BJ (cell line): ENCODE data around the gene NRROS. TPM values are rescaled to one million over a fixed set of nuclear protein-coding genes. Genes with fewer than 3 reads are reported as not detected.

ENCODE experiments used
- CTCF ChIA-PET: fragments of 350-600 bp; formaldehyde crosslinking; extraction: SDS; loops from one replicate; lab custom pipeline; 2021; ENCODE audit warnings: antibody characterized with exemption, inconsistent platforms; lab: Yijun Ruan, JAX
- POLR2A ChIA-PET: fragments of 300-600 bp; sonication (Branson Sonifier 250); formaldehyde crosslinking; extraction: SDS; loops from one replicate; lab custom pipeline; 2021; ENCODE audit warnings: antibody characterized with exemption; lab: Charles Lee
- DNase-seq: peaks from one replicate; pipeline ENCODE4 v3.0.0-alpha.2; 2011; ENCODE audit warnings: low read depth
- H3K27me3 ChIP-seq: 2 replicates; pipeline ENCODE4 v1.6.0; 2011; ENCODE audit warnings: low read length; ENCODE audit not compliant: control insufficient read depth, insufficient read depth
- H3K36me3 ChIP-seq: 2 replicates; pipeline ENCODE4 v1.5.1; 2011; ENCODE audit warnings: low read length; ENCODE audit not compliant: control insufficient read depth, insufficient read depth
- H3K4me3 ChIP-seq: 2 replicates; pipeline ENCODE4 v1.5.1; 2011; ENCODE audit warnings: low read depth, mild to moderate bottlenecking, control low read depth, low read length
- polyA plus RNA-seq: library from polyadenylated mRNA; depleted of rRNA; stranded (reverse); fragments of >200 nt; gene quantifications from 2 replicates; pipeline ENCODE4 v1.2.3, GENCODE V29; 2011
- TF ChIP-seq, protein P1 (sequence below): IDR thresholded peaks from 2 replicates; pipeline ENCODE4 v1.5.1; 2011; ENCODE audit warnings: low read depth, mild to moderate bottlenecking, control low read depth, inconsistent platforms, low read length, moderate library complexity; ENCODE audit not compliant: insufficient read depth

The NRROS gene
- polyA plus RNA-seq, 1 experiment: 0.07 TPM

- Histone ChIP-seq H3K27me3 (peaks cover 3% of the 10 kb centered on the region; the same call in 1 of the 2 replicates), H3K36me3 (no peaks in the 10 kb centered on the region), H3K4me3 (no peak overlapping the region)
- TF ChIP-seq, protein P1, sequence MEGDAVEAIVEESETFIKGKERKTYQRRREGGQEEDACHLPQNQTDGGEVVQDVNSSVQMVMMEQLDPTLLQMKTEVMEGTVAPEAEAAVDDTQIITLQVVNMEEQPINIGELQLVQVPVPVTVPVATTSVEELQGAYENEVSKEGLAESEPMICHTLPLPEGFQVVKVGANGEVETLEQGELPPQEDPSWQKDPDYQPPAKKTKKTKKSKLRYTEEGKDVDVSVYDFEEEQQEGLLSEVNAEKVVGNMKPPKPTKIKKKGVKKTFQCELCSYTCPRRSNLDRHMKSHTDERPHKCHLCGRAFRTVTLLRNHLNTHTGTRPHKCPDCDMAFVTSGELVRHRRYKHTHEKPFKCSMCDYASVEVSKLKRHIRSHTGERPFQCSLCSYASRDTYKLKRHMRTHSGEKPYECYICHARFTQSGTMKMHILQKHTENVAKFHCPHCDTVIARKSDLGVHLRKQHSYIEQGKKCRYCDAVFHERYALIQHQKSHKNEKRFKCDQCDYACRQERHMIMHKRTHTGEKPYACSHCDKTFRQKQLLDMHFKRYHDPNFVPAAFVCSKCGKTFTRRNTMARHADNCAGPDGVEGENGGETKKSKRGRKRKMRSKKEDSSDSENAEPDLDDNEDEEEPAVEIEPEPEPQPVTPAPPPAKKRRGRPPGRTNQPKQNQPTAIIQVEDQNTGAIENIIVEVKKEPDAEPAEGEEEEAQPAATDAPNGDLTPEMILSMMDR: no peak
- ChIA-PET CTCF (interaction anchor here (1.2 to 5.4 kb wide), 4 partner anchors 8 to 69 kb away, joined by 3 to 35 read pairs (median 16); no protein-coding TSS in a partner anchor), POLR2A (no interaction called here)
- no peak for DNase-seq
Observed at GRCh38 chr3:196677931-196678330, 38.4 kb downstream of the NRROS start.

- DNase-seq: no peak
- TF ChIP-seq, protein P1: peak; percentile 80
- no peaks in the 10 kb centered on the region for H3K36me3 ChIP-seq
- ChIA-PET CTCF (interaction anchor here (0.6 to 11.2 kb wide), 17 partner anchors 9 to 431 kb away, joined by 3 to 203 read pairs (median 4); partner anchors contain the start of gene NRROS), POLR2A (no interaction called here)
- 0 out of 2 replicates have a peak, but pooled peaks cover 3% of the 10 kb centered on the region for H3K27me3 ChIP-seq
- no peak overlapping the region for H3K4me3 ChIP-seq
Observed at GRCh38 chr3:196684548-196685407, 45.3 kb downstream of the NRROS start.

GRCh38 chr3:196686436-196686835, 46.9 kb downstream of the NRROS start:
- TF ChIP-seq, protein P1: no peak
- POLR2A ChIA-PET: no interaction called here
- no peak overlapping the region for H3K4me3 ChIP-seq
- H3K36me3 ChIP-seq: no peaks in the 10 kb centered on the region
- 0 out of 2 replicates have a peak, but pooled peaks cover 3% of the 10 kb centered on the region for H3K27me3 ChIP-seq
- CTCF ChIA-PET: interaction anchor here (0.7 to 11.2 kb wide), 6 partner anchors 11 to 90 kb away, joined by 3 to 203 read pairs (median 6); no protein-coding TSS in a partner anchor
- no peak for DNase-seq

- H3K36me3 ChIP-seq: no peaks in the 10 kb centered on the region
- peak; percentile 23 for DNase-seq
- TF ChIP-seq, protein P1: no peak
- POLR2A ChIA-PET: interaction anchor here (1.0 kb wide), 1 partner anchor 38 kb away, joined by 3 read pairs; no protein-coding TSS in a partner anchor
- CTCF ChIA-PET: interaction anchor here (0.8 to 11.2 kb wide), 6 partner anchors 8 to 166 kb away, joined by 3 to 203 read pairs (median 5); no protein-coding TSS in a partner anchor
- no peak overlapping the region for H3K4me3 ChIP-seq
- H3K27me3 ChIP-seq: no peaks in the 10 kb centered on the region
Observed at GRCh38 chr3:196688349-196688748, 48.9 kb downstream of the NRROS start.

DNA sequence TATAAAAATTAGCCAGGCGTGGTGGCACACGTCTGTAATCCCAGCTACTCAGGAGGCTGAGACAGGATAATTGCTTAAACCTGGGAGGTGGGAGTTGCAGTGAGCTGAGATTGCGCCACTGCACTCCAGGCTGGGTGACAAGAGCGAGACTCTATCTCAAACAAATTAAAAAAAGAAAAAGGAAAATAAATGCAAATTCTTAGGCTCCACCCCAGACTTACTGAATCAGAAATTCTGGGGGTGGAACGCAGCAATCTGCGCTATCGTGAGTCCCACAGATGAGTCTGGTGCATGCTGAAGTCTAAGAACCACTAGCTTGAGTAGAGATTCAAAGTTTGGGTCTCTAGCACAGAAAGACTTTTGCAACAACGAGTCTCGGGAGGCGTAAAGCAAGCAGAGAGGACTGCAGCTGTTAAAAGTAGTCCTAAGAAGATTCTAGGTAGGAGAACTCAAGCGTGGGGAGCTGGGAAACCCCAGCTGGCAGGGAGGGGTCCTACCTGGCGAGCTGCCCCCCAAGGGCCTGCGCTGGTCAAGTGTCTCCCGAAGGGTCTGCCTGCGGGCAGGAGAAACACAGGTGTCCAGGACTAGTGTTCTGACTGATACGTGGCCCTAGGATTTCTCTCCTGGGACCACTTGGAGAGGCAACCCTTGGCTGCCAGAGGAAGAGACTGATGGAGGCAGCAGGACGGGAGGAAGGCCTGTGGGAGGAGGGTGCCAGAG, 50.6 kb downstream of the NRROS start:
- POLR2A ChIA-PET: no interaction called here
- no peak for DNase-seq
- CTCF ChIA-PET: interaction anchor here (11.2 kb wide), 1 partner anchor 82 kb away, joined by 203 read pairs; no protein-coding TSS in a partner anchor
- Histone ChIP-seq H3K36me3 (no peaks in the 10 kb centered on the region), H3K4me3 (no peak overlapping the region), H3K27me3 (no peaks in the 10 kb centered on the region)
- TF ChIP-seq, protein P1: no peak
